GM21360 (cell line): Measurements from ENCODE around the gene CFAP65.

Source experiments
- ATAC-seq: cut with Tn5 transposase; IDR thresholded peaks from one replicate; pipeline ENCODE4 v1.9.1; 2021; ENCODE audit warnings: mild to moderate bottlenecking, moderate library complexity; ENCODE audit not compliant: unreplicated experiment

Gene CFAP65

DNA sequence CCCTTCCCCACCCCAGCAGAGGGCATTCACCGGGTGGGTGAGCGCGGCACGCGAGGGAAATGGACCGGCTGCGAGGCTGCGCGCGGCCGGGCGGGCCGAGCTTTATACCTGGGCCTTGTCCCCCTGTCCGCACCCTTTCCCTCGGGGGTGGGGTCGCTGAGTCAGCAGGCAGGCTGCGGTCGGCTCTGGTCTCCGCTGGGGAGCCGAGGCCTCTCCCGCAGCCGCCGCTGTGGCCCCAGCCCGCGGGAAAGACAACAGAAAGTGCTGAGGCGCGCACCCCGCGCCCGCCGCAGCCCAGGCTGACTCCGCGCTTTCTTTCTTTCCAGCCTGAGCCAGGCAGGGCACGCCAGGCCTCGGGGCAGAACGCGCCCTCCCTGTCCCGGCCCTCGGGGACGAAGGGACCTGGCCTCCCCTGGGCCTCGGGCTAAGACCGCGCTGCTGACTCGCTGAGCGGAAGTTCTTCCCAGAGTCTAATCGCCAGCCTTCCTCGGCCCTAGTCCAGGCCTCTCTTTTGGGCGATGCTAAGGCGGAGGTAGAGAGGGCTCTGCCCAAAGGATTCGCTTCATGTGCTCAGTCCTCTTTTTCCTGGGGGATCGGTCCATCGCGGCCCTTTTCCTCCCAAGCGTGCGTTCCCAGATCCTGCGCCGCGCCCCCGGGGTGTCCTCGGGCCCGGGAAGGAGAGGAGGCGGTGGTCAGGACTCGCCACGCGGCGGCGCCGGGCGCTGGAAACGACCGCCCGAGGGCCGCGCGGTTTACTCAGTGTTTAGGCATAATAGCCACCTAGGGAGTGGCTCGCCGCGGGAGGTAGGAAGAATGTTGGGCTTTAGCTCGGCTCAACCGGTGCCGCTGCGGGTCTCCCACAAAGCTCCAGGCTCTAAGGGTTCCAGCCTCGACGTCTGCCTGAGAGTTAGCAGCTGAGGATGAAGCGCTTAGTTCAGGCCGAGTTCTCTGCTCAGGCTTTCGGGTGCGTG, 47.7 kb downstream of the CFAP65 start, which contains the start of gene CRYBA2:
Gene CRYBA2, minus strand, starts transcription at position 78 of the 971 bp plus-strand sequence. CDS start 246 bp downstream, outside the sequence.
- ATAC-seq = no peak

DNA sequence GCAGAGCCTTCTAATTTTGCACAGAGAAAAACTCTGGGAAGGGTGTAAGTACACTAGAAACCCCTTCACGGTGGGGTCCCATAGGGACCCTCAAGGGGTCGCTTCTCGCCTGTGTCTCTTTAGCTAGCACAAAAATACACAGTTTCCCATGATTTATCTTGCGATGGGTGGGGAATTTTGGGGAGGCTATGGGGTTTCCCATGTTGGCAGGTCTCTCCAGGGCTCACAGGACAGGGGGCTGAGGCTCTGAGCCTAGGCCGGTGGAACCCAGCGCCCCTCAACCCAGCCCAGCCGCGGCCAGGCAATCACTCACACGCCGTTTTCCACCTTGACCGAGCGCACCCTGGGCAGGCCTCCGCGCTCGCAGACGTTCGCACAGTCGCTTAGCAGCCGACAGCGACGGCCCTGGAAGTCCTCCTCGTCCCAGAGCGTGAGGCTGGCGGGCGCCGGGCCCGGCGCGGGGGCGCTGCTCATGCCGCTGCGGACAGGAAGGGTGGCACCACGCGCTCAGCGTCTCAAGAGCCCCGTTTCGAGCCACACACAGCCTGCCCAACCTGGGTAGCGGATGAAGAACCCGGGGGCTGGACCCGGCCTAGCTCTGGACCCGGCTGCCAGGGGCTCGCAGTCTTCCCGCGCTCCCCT, 48.5 kb downstream of the CFAP65 start:
- no peak for ATAC-seq

DNA sequence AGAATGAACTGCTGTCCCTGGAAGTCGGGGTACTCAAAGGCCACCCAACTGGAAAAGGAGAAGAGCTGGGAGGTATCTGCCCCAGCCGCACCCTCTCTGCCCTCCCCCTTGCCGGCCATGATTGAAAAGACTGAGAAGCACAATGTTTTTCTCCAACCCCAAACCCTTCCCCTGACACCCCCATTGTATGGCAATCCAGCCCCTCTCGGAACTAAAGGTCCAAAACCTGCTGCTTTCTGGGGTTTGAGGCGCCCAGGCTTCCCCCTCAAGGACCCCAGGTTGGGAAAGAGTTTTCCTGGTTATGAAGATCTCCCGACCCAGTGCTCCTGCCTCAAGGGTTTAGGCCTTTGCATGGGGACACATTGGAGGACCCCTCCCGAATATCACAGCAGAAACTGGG, 49.1 kb downstream of the CFAP65 start:
- ATAC-seq = no peak

DNA sequence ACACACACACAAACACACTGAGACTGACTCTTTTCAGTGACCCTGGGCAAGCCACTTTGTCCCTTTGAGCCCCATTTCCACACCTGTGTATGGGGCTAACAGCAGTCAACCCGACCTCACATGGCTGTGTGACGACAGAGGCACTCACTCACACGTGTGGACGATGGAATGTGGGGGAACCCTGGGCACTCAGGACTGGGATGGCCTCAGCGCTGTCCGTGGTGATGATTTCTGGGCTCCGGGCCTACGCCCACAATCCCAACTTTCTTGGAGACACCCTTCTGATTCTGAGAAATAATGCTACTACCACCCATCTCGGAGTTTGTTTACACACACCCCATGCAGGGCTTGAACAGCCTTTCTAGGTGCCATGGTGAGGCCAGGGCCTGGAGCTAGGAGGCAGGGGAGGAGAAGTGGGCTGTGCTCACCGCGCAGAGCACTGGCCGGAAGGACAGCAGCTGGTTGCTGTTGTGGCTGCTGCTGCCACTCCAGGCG, 49.6 kb downstream of the CFAP65 start:
- no peak for ATAC-seq

DNA sequence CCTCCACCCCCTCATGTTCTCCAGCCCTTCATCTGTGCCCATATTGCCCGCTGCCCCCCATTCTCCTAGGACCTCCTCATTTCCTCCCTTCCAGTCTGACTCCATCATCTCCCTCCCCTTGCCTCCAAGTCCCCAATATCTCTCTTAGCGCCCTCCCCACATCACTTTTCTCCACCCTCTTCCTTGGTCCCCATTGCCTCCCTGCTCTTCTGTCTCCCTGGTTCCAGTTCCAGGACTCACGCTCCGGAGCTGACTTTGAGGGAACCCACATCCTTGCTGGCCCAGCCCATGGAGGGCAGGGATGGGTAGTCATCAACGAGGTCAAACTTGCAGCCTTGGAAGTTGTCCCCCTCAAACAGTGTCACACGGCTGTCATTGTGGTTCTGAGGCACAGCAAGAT, 50.7 kb downstream of the CFAP65 start:
- ATAC-seq = no peak

DNA sequence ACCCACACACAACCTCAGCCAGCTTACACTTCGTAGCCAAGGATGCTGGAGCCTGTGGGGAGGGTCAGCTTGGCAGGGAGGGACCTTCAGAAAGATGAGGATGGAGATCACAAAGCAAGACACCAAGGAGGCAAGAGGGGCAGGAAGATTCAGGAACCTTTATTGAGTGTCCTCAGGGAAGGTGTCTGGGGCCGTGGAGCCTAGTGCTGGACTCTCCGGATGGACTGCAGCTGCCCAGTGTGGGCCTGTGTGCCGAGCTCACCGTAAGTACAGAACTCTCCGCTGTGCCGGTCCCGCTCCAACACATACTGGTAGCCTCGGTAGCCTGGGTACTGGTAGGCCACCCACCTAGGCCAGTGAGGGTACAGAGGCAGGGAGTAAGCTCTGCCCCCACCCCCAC, 51.3 kb downstream of the CFAP65 start:
- no peak for ATAC-seq

DNA sequence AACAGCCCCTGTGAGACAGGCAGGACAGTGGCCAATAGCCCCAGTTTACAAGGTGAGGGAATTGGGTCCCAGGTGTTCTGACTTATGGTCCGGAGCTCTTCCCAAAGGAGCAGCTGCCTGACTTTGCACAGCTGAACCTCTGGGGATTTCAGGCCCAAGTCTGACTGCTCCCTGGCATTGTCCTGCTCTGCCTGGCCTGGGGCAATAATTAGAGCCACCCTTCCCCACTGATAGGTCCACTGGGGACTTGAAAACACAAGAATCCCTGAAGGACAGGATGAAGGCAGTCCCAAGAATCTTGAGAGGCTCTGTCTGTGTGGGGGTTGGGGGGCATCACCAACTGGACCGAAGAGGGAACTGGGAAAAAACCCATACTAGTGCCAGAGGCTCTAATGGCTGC, 52.7 kb downstream of the CFAP65 start:
- no peak for ATAC-seq

DNA sequence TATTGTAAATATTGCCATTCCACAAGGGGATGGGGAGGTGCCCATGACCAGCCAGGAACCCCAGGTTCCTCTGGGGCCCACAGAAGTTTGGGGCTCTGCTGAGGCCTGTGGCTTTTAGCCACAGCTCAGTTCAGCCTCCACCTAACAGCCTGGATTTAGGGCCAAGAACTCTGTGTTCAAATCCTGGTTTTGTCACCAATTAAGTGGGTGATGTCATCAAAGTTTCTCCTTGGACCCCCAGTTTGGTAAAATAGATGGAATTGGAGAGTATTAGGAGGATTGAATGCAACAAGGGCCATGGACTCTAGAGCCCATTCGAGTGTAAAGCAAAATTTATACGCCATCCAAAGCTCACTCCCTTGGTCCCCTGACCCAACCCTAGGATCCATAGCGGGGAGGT, 53.2 kb downstream of the CFAP65 start:
- no peak for ATAC-seq

DNA sequence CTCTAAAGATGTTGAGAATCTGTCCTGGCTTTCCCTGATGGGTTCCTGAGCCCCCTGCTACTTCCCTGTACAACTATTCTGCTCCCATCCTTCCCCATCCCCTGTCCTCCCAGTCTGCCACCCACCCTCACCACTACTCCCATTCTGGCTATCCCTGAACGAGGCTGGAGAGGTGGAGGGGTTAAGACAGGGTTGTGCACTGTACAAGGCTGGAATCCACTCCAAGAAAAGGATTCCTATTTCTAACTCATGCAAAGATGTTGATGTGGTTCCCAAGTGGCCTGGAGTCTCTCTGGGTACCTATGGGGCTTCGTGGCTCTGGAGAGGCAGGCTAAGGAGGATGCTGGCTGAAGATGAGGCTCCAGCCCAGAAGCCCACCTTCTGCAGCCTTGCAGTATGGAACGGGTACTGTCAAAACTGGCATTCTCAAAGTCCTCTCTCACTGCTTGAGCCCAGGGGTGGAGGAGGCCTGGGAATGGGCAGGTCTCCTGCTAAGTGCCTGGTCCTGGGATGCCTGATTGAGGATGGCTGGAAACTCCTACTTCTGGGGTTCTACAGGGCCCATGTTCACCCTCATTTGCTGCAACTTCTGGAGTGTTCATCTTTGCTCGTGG, 55.1 kb downstream of the CFAP65 start:
- no peak for ATAC-seq

DNA sequence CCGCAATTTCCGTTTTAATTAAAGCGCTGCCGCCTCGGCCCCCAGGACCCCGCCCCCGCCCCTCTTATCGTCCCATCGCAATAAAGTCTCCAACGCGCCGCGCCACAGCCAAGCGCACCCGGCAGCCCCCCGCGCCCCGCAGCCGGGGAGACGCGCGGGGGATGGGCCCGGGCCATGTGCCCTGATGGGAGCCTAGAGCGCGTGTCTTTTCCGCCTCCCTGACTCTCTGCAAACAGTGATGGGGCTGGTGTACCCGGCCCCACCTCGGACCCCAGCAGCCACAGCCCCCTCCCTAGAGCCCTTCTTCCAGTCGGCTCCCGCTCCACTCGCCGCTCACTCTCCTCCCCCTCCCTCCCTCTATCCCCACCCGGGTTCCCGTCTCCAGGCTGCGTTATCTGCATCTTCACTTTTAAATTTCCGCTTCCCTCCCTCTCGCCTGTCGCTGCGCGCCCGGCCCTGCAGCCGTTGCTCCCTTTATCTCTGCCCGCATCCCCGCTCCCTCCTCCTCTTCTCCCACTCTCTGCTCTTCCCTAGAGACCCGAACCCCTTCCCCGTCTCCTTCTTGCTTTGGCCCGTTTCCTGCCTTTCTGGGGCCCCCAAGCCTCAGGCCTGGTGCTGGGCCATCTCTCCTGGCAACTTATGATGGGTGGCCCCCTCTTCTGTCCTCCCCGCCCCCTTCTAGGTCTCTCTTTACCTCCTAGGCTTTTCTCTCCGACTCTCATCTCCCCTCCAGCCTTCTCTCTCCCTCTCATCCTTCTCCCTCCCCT, 55.8 kb downstream of the CFAP65 start:
- no peak for ATAC-seq

DNA sequence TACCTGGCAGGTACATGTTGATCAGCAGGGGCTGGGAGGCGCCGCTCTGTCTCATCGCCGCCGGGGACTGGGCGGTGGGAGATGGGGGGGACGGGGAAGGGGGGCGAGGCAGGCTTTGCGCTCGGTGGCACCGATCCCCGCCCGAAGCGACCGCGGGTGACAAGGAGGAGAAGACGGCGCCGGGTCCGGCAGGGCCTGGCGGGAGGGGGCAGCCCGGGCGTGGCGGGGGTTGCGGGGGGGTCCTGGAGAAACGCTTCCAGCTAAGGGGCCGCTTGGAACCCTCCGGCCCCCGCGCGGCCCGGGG, 56.3 kb downstream of the CFAP65 start, which contains the start of gene FEV:
Gene FEV, minus strand, starts transcription at position 164 of the 304 bp plus-strand sequence. Its CDS starts 109 bp downstream, at position 55.
- no peak for ATAC-seq

DNA sequence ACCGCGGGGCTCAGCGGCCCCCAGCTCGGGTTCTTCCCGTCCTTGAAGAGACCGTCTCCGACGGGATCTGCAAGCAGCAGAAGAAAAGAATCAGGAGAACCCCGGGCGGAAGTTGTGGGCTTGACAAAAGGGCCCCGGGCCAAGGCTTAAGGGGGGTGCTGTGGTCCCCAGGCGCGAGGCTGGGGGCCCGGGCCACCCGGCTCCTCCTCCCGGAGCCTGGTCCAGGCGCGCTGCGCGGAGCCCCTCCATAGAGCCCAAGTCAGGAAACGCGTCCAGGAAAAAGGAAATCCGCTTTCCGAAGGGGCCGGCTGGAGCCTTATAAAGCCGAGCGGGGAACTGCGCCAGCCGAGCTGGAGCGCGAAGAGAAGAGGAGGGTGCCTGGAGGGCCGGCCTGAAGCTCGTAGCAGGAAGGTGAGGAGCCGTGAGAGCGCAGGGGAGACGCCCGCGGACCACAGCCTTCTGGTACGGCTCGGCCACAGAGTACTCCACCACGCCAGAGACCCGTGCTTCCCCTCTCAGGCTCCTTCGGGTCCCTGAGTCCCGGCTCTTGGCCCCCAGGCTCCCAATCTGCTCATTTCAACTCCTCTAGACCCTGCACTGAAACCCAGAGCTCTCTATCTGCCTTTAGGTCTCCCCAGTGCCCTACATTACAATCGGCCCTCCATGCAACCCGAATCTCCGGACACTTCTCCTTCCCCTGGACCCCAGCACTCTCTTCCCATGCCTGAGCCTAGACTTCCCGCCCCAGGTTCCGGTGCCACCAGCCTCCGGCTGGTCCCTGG, 56.9 kb downstream of the CFAP65 start:
- ATAC-seq = no peak

DNA sequence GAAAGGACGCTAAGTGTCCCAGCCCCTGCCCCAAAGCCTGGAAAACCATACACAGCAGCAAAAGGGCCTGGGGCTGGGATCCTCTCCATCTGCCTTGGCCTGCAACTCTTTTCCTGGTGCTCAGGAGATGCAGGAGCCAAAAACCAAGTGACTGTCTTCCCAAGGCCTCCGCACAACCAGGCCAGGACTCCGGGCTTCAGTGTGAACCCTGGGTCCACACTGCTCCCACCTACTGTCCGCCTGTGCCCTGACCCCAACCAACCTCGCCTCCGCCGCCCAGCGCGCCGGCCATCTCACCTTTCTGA, 57.4 kb downstream of the CFAP65 start:
- no peak for ATAC-seq

DNA sequence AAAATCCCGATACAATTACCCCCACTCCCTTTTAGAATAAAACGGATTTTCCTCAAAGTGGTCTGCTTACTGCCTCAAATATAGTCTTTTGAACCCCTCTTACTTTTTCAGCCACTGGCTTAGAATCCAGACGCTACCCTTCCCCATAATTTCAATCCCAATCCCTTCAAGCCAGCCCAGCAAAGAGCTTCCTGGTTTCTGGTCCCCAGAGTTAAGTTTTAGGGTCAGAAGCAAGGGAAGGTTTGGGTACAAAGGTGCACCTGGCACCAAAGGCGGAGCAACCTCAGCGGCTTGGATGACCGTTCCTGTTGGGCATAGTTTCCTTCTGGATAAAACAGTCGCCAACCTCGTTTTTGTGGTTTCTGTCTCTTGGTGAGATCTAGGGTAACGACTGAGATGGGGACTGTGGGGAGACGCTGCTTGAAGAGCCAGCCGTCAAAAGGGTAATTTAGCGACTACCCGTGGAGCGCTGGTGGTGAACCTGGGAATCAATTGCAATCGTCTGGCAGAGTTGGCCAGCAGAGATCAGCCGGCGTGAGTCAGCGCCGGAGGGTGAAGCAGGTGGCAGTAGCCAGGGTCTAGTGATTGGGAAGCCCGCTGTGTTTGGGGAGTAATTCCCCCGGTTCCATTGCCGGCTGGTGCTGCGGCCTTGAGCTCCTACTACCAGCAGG, 57.9 kb downstream of the CFAP65 start:
- no peak for ATAC-seq

DNA sequence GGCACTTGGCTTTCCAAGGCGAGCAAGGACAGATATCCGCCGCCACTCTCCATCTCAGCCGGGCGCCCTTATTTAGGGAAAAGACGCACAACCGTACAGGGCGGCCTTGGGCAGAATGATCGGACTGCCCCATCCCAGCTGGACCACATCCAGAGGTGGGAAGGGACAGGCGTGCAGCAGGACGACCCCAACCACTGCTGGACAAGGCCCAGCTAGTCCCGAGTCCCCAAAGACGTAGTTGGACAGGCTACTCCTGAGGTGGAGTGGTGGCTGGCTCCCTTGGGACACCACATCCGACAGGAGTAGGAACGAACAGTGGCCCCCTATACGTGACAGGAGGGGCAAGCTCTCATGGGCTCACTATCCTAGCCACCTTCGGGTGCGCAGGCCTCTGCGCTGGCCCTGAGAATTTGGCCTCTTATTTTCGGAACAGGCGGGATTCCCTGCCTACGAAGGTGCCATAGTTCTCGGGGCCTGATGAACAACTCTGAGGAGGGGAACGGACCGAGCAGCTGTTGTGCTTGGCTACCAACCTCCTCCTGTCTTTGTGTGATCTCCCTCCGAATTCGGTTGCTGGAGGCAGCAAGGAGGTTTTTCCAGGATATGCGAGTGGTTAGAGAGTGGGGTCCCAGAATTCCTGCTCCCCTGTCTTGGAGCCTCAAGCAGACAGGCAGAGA, 58.6 kb downstream of the CFAP65 start:
- no peak for ATAC-seq

DNA sequence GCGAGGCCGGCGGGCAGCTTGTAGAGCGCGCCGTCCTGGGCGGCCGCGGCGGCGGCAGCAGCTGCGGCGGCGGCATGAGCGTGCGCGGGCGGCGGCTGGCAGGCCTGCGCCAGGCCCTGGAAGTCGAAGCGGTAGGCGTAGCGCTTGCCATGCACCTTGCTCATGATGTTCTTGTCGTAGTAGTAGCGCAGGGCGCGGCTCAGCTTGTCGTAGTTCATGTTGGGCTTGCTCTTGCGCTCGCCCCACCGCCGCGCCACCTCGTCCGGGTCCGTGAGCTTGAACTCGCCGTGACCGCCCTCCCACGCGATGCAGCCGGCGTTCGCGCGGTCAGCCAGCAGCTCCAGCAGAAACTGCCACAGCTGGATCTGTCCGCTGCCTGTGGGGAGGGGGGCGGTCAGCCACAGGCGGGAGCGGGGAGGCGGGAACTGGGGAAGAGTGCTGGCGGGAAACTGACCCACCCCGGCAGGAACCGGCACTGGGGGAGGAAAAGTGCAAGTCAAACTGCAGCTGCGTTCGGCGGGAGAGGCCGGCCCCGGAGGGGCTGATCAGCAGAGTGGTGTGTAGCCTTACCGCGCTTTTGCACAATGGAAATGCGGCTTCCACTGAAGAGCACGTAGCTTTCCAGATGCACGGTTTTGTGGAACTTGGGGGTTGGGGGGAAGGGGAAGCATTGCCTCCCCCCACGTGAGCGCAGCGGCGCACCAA, 59.3 kb downstream of the CFAP65 start:
- no peak for ATAC-seq

DNA sequence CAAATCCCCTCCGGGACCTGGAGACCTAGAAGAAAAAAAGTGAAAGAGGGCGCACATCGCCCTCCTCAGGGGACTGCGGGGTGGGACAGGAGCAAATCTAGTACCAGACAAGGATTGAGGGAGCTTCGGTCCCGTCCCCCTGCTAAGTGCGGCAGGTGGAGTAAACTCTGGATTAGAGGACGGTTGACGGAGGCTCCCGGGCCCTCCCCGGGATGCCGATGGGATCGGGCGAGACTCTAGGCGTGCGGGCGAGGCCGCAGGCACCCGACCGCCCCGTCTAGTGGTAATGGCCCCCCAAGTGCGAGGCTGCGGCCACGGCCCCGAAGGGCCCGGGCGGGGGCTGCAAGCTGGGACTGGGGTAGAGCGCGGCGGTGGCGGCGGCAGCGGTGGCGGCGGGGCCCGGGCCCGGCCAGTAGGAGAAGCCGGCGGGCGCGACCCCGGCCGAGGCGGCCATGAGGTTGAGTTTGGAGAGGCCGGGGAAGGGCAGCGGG, 59.9 kb downstream of the CFAP65 start:
- ATAC-seq = no peak

DNA sequence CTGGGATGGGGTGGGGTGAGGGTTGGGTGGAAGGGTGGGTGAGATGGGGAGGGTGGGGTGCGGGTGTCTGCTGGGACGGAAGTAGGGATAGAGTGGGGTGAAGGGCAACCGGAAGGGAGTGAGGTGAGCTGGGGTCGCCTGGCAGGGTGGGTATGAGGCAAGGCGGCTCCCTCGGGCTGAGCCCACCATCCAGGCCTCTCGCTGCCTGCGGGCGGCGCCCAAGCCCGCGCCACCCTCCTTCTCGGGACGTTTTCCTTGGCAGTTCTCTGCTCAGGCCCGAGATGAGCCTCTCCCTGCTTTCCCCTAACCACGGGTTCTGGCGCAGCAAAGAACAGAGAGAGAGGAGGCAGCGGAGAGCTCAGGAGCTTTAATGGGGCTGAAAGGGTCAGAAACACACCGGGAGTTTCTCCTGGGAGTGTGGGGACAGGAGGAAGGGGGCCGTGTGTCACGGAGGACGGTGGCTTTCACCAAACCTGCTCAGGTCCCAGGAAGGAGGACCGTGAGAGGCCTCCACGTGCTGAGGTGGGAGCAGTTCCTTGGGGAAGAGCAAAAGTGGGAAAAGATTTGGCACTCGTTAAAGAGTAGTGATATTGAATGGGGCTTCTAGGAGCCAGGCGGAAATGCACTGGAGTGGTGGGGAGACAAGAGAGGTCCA, 60.5 kb downstream of the CFAP65 start:
- no peak for ATAC-seq
